ENCODE results near the gene RPE65. TPM values are rescaled to one million over a fixed set of nuclear protein-coding genes. Genes with fewer than 3 reads are reported as not detected.

Gene RPE65
- total and polyA plus RNA-seq, 2 donors (not counting 1 experiment from before 2014, with no cell fraction given), result not detected

- DNase-seq, result no peak
- H3K4me3 ChIP-seq (ENCODE audit: control extremely low read depth in 1 of 5, extremely low read depth in 1 of 5, insufficient read depth in 1 of 5, low read depth in 2 of 5, low read length in 4 of 5), result no peak overlapping the region
- intact Hi-C loops (cut with micrococcal nuclease), result no loop called here
Measured at GRCh38 chr1:68473060-68473459, 23.3 kb upstream of the RPE65 start.

GRCh38 chr1:68470388-68470970, 20.7 kb upstream of the RPE65 start:
- no peaks in the 10 kb centered on the region for H3K36me3 ChIP-seq (replicated peaks in 1 of 2; ENCODE audit: control extremely low read depth in 1 of 2, control insufficient read depth in 1 of 2, extremely low read depth in 1 of 2, insufficient read depth in 2 of 2, low read length in 1 of 2)
- no peaks in the 10 kb centered on the region for H4K20me1 ChIP-seq (ENCODE audit: control insufficient read depth, insufficient read depth, low read length, poor library complexity, severe bottlenecking)
- no peak for DNase-seq
- H3K27ac Mint-ChIP-seq, result no peak overlapping the region
- no peaks in the 10 kb centered on the region for H3K27me3 Mint-ChIP-seq
- H3K9ac ChIP-seq (ENCODE audit: low read length), result no peak overlapping the region
- WGBS (ENCODE audit: insufficient coverage), result no CpG with 5 or more reads among the region's 2 CpGs
- ChIA-PET CTCF (no interaction called here), POLR2A (no interaction called here)
- no peak for ATAC-seq (ENCODE audit: low read depth)
- H2AFZ ChIP-seq (ENCODE audit: insufficient read depth, low read depth, low read length, poor library complexity, severe bottlenecking), result no peak overlapping the region
- TF ChIP-seq CTCF (IDR thresholded peaks at IDR 0.05), result no peak
- no peak for TF ChIP-seq EZH2 (IDR thresholded peaks at IDR 0.05; ENCODE audit: borderline replicate concordance, insufficient read depth, low read depth, low read length, poor library complexity, severe bottlenecking)
- peaks cover 0 to 1% (median 0%) of the 10 kb centered on the region in 3 donors for H3K9me3 ChIP-seq (ENCODE audit: control extremely low read depth in 1 of 3, control insufficient read depth in 2 of 3, insufficient read depth in 1 of 3, low read length in 2 of 3)
- no peak overlapping the region for H3K27ac ChIP-seq (ENCODE audit: low read length in 2 of 2)
- intact Hi-C loops (cut with micrococcal nuclease), result no loop called here
- H3K4me1 ChIP-seq (ENCODE audit: control insufficient read depth in 2 of 2, insufficient read depth in 2 of 2, low read length in 2 of 2), result no peaks in the 10 kb centered on the region
- H3K4me3 Mint-ChIP-seq, result no peak overlapping the region
- H3K4me1 Mint-ChIP-seq, result no peaks in the 10 kb centered on the region
- H3K9me3 Mint-ChIP-seq (ENCODE audit: insufficient read depth), result no peaks in the 10 kb centered on the region
- H3K27me3 ChIP-seq (replicated peaks in 1 of 4; ENCODE audit: control extremely low read depth in 1 of 4, control insufficient read depth in 3 of 4, insufficient read depth in 4 of 4, low read length in 3 of 4), result no peaks in the 10 kb centered on the region
- H3K79me2 ChIP-seq (ENCODE audit: control insufficient read depth, insufficient read depth, low read length), result no peaks in the 10 kb centered on the region
- H3K4me3 ChIP-seq (ENCODE audit: control extremely low read depth in 1 of 5, extremely low read depth in 1 of 5, insufficient read depth in 1 of 5, low read depth in 2 of 5, low read length in 4 of 5), result no peak overlapping the region
- no peak overlapping the region for H3K4me2 ChIP-seq (replicated peaks; ENCODE audit: low read depth, low read length, poor library complexity, severe bottlenecking)

More at GRCh38 chr1:68473060-68473459, 23.3 kb upstream of the RPE65 start:
- Histone ChIP-seq H3K9me3 (ENCODE audit: control extremely low read depth in 1 of 3, control insufficient read depth in 2 of 3, insufficient read depth in 1 of 3, low read length in 2 of 3) (peaks cover 0 to 1% (median 0%) of the 10 kb centered on the region in 3 donors), H3K9ac (ENCODE audit: low read length) (no peak overlapping the region), H3K27ac (ENCODE audit: low read length in 2 of 2) (no peak overlapping the region), H3K4me1 (ENCODE audit: control insufficient read depth in 2 of 2, insufficient read depth in 2 of 2, low read length in 2 of 2) (no peaks in the 10 kb centered on the region), H4K20me1 (ENCODE audit: control insufficient read depth, insufficient read depth, low read length, poor library complexity, severe bottlenecking) (no peaks in the 10 kb centered on the region), H3K36me3 (replicated peaks in 1 of 2; ENCODE audit: control extremely low read depth in 1 of 2, control insufficient read depth in 1 of 2, extremely low read depth in 1 of 2, insufficient read depth in 2 of 2, low read length in 1 of 2) (no peaks in the 10 kb centered on the region), H3K79me2 (ENCODE audit: control insufficient read depth, insufficient read depth, low read length) (no peaks in the 10 kb centered on the region), H3K27me3 (replicated peaks in 1 of 4; ENCODE audit: control extremely low read depth in 1 of 4, control insufficient read depth in 3 of 4, insufficient read depth in 4 of 4, low read length in 3 of 4) (no peaks in the 10 kb centered on the region), H3K4me2 (replicated peaks; ENCODE audit: low read depth, low read length, poor library complexity, severe bottlenecking) (no peak overlapping the region), H2AFZ (ENCODE audit: insufficient read depth, low read depth, low read length, poor library complexity, severe bottlenecking) (no peak overlapping the region)
- no peak overlapping the region for H3K4me3 Mint-ChIP-seq
- TF ChIP-seq CTCF (IDR thresholded peaks at IDR 0.05) (no peak), EZH2 (IDR thresholded peaks at IDR 0.05; ENCODE audit: borderline replicate concordance, insufficient read depth, low read depth, low read length, poor library complexity, severe bottlenecking) (no peak)
- H3K9me3 Mint-ChIP-seq (ENCODE audit: insufficient read depth), result no peaks in the 10 kb centered on the region
- H3K27ac Mint-ChIP-seq, result no peak overlapping the region
- ChIA-PET POLR2A (no interaction called here), CTCF (no interaction called here)
- H3K27me3 Mint-ChIP-seq, result no peaks in the 10 kb centered on the region
- H3K4me1 Mint-ChIP-seq, result no peaks in the 10 kb centered on the region
- ATAC-seq (ENCODE audit: low read depth), result no peak
